ENCODE results near the gene KRT14. TPM values are rescaled to one million over a fixed set of nuclear protein-coding genes. Genes with fewer than 3 reads are reported as not detected.

Gene KRT14
- total RNA-seq, 1 donor from 2014 or later: not detected

DNA sequence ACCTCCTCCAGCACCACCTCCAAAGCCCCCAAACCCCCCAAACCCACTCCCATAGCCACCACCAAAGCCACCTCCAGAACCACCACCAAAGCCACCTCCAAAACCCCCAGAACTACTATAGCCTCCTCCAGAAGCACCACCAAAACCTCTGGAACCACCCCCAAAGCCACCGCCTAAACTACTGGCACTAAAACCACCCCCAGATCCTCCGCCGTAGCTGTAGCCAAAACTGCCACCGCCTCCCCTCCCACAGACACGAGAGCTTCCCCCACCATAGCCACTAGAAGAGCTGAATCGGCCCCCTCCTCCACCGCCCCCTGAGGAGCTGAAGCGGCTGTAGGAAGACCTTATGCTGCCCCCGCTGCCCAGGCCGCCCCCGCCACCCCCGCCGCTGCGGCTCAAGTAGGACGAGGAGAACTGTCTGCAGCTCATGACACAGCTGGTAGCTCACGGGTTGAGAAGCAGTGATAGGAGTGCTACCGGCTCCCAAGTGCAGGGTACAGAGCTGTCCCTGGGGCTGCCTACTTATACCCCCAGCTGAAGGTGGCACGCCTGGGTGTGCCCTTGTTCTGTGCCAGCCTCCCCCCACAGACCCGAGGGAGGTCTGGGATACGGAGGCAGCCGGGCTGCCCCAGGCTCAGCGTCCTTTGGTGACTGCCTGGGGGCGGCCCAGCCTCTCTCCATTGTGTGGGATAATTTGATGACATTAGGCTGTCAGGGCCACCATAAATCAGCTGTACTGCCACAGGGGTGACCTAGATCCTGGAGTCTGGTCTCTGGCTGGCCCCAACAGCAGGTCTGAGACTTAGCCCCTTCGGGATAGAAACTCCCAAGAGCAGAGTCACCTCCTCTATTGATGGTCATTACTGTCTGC is 14.9 kb downstream of the KRT14 start, which contains the start of gene KRT9:
TSS of gene KRT9 (minus strand) at position 499 of the 874 bp plus-strand sequence. CDS start at position 432, 67 bp downstream.
- Histone ChIP-seq H4K20me1 (ENCODE audit: low read depth) (no peaks in the 10 kb centered on the region), H3F3A (ENCODE audit: low read depth) (no peaks in the 10 kb centered on the region), H3K36me3 (no peaks in the 10 kb centered on the region), H3K4me1 (no peaks in the 10 kb centered on the region), H3K27ac (no peak within 1 kb of the TSS), H3K4me2 (no peak within 1 kb of the TSS), H3K79me2 (ENCODE audit: low read depth) (no peaks in the 10 kb centered on the region), H2AFZ (replicated peaks) (no peak within 1 kb of the TSS), H3K4me3 (no peak within 1 kb of the TSS), H3K27me3 (no peaks in the 10 kb centered on the region), H3K9me3 (ENCODE audit: low read depth) (no peaks in the 10 kb centered on the region), H3K9ac (no peak within 1 kb of the TSS)
- Mint-ChIP-seq H3K9me3 (no peaks in the 10 kb centered on the region), H3K4me1 (no peaks in the 10 kb centered on the region), H3K27ac (no peak within 1 kb of the TSS), H3K4me3 (no peak within 1 kb of the TSS), H3K36me3 (no peaks in the 10 kb centered on the region), H3K27me3 (ENCODE audit: insufficient read depth, low read depth) (peaks cover 10% of the 10 kb centered on the region)
- TF ChIP-seq EZH2 (IDR thresholded peaks at IDR 0.05) (no peak), EZH2phosphoT487 (IDR thresholded peaks at IDR 0.05) (no peak)
- TF ChIP-seq, protein P1, sequence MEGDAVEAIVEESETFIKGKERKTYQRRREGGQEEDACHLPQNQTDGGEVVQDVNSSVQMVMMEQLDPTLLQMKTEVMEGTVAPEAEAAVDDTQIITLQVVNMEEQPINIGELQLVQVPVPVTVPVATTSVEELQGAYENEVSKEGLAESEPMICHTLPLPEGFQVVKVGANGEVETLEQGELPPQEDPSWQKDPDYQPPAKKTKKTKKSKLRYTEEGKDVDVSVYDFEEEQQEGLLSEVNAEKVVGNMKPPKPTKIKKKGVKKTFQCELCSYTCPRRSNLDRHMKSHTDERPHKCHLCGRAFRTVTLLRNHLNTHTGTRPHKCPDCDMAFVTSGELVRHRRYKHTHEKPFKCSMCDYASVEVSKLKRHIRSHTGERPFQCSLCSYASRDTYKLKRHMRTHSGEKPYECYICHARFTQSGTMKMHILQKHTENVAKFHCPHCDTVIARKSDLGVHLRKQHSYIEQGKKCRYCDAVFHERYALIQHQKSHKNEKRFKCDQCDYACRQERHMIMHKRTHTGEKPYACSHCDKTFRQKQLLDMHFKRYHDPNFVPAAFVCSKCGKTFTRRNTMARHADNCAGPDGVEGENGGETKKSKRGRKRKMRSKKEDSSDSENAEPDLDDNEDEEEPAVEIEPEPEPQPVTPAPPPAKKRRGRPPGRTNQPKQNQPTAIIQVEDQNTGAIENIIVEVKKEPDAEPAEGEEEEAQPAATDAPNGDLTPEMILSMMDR (IDR thresholded peaks at IDR 0.05): no peak
- DNase-seq (ENCODE audit: low spot score): no peak

DNA sequence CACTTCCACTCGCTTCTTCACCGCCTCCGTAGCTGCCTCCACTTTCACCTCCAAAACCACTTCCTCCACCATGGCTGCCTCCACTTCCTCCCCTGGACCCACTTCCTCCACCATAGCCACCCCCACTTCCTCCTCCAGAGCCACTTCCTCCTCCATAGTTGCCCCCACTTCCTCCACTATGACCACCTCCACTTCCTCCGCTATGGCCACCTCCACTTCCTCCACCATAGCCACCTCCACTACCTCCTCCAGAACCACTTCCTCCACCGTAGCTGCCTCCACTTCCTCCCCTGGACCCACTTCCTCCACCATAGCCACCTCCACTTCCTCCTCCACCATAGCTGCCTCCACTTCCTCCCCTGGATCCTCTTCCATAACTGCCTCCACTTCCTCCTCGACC is 19.4 kb downstream of the KRT14 start:
- peaks cover 14% of the 10 kb centered on the region for H3K4me1 Mint-ChIP-seq
- TF ChIP-seq EZH2 (IDR thresholded peaks at IDR 0.05): no peak
- TF ChIP-seq, protein P1 (IDR thresholded peaks at IDR 0.05): no peak
- no peak for TF ChIP-seq EZH2phosphoT487 (IDR thresholded peaks at IDR 0.05)
- H3K9me3 ChIP-seq (ENCODE audit: low read depth): no peaks in the 10 kb centered on the region
- H3K4me3 Mint-ChIP-seq: no peak overlapping the region
- H3K79me2 ChIP-seq (ENCODE audit: low read depth): no peaks in the 10 kb centered on the region
- H3F3A ChIP-seq (ENCODE audit: low read depth): peaks cover 4% of the 10 kb centered on the region
- H3K27me3 ChIP-seq: no peaks in the 10 kb centered on the region
- H3K27ac ChIP-seq: no peak overlapping the region
- no peaks in the 10 kb centered on the region for H3K9me3 Mint-ChIP-seq
- no peaks in the 10 kb centered on the region for H3K36me3 Mint-ChIP-seq
- H3K36me3 ChIP-seq: no peaks in the 10 kb centered on the region
- no peak overlapping the region for H3K27ac Mint-ChIP-seq
- no peak overlapping the region for H3K4me2 ChIP-seq
- no peak for DNase-seq (ENCODE audit: low spot score)
- no peak overlapping the region for H2AFZ ChIP-seq (replicated peaks)
- H4K20me1 ChIP-seq (ENCODE audit: low read depth): no peaks in the 10 kb centered on the region
- no peak overlapping the region for H3K4me3 ChIP-seq
- peaks cover 13% of the 10 kb centered on the region for H3K27me3 Mint-ChIP-seq (ENCODE audit: insufficient read depth, low read depth)
- H3K4me1 ChIP-seq: peaks cover 8% of the 10 kb centered on the region
- no peak overlapping the region for H3K9ac ChIP-seq

DNA sequence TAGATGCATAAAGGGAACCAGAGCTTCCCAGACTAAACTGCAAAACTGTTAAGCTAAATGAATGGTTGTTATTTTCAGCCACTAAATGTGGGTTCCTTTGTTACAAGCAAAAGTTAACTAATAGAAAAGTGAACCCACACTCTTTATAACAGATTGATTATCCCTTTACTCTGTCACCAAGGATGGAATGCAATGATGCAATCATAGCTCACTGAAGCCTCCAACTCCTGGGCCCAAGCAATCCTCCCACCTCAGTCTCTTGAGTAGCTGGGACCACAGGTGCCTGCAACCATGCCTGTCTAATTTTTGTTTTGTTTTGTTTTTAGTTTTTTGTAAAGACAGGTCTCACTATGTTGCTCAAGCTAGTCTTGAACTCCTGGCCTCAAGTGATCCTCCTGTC is 21.4 kb downstream of the KRT14 start:
- no peaks in the 10 kb centered on the region for H3K79me2 ChIP-seq (ENCODE audit: low read depth)
- H3K36me3 ChIP-seq: no peaks in the 10 kb centered on the region
- Mint-ChIP-seq H3K27me3 (ENCODE audit: insufficient read depth, low read depth) (peaks cover 9% of the 10 kb centered on the region), H3K4me1 (peaks cover 25% of the 10 kb centered on the region), H3K4me3 (no peak overlapping the region), H3K9me3 (no peaks in the 10 kb centered on the region), H3K27ac (no peak overlapping the region), H3K36me3 (no peaks in the 10 kb centered on the region)
- H3F3A ChIP-seq (ENCODE audit: low read depth): peaks cover 4% of the 10 kb centered on the region
- H3K4me3 ChIP-seq: no peak overlapping the region
- H2AFZ ChIP-seq (replicated peaks): no peak overlapping the region
- H3K4me1 ChIP-seq: peaks cover 8% of the 10 kb centered on the region
- H3K27me3 ChIP-seq: no peaks in the 10 kb centered on the region
- no peak overlapping the region for H3K27ac ChIP-seq
- no peaks in the 10 kb centered on the region for H4K20me1 ChIP-seq (ENCODE audit: low read depth)
- no peaks in the 10 kb centered on the region for H3K9me3 ChIP-seq (ENCODE audit: low read depth)
- TF ChIP-seq EZH2 (IDR thresholded peaks at IDR 0.05) (no peak), EZH2phosphoT487 (IDR thresholded peaks at IDR 0.05) (no peak)
- TF ChIP-seq, protein P1 (IDR thresholded peaks at IDR 0.05): no peak
- no peak for DNase-seq (ENCODE audit: low spot score)
- H3K9ac ChIP-seq: no peak overlapping the region
- H3K4me2 ChIP-seq: no peak overlapping the region

Data from neural progenitor cell (in vitro differentiated cells).